DOHH2 (cell line): ENCODE measurements around the gene LRSAM1.

Experiments used
- H3F3A ChIP-seq: fragments of 200-600 bp; sonication (generic), shearing (Covaris generic); 2 replicates; pipeline ENCODE4 v1.6.0; 2016; ENCODE audit warnings: antibody characterized with exemption, mild to moderate bottlenecking; ENCODE audit not compliant: control insufficient read depth, insufficient read depth
- H3K27ac ChIP-seq: fragments of 200-600 bp; sonication (generic); 2 replicates; pipeline ENCODE4 v1.5.1; 2014; ENCODE audit warnings: low read depth, mild to moderate bottlenecking, low read length, moderate library complexity
- H3K27me3 ChIP-seq: fragments of 200-600 bp; sonication (generic); 2 replicates; pipeline ENCODE4 v1.6.1; 2014; ENCODE audit warnings: mild to moderate bottlenecking, low read length, mixed read lengths; ENCODE audit not compliant: control insufficient read depth
- H3K36me3 ChIP-seq: fragments of 200-600 bp; sonication (generic); 2 replicates; pipeline ENCODE4 v1.6.1; 2014; ENCODE audit warnings: mild to moderate bottlenecking, low read length, moderate library complexity, mixed read lengths; ENCODE audit not compliant: control insufficient read depth
- H3K4me1 ChIP-seq: fragments of 200-600 bp; sonication (generic); 2 replicates; pipeline ENCODE4 v1.6.1; 2014; ENCODE audit warnings: mild to moderate bottlenecking, low read length, mixed read lengths; ENCODE audit not compliant: control insufficient read depth
- H3K4me2 ChIP-seq: fragments of 200-600 bp; sonication (generic); 2 replicates; pipeline ENCODE4 v1.6.0; 2014; ENCODE audit warnings: mild to moderate bottlenecking, low read length, moderate library complexity
- H3K4me3 ChIP-seq: fragments of 200-600 bp; sonication (generic); 2 replicates; pipeline ENCODE4 v1.5.1; 2014; ENCODE audit warnings: mild to moderate bottlenecking, low read length, mixed read lengths
- H3K79me2 ChIP-seq: fragments of 200-600 bp; sonication (generic); 2 replicates; pipeline ENCODE4 v1.6.1; 2014; ENCODE audit warnings: mild to moderate bottlenecking, low read length, mixed read lengths; ENCODE audit not compliant: control insufficient read depth
- H3K9me2 ChIP-seq: fragments of 200-600 bp; sonication (generic); replicated peaks from 2 replicates; pipeline ENCODE4 v1.6.1; 2014; ENCODE audit warnings: mild to moderate bottlenecking, low read length, mixed read lengths; ENCODE audit not compliant: control insufficient read depth
- H3K9me3 ChIP-seq: fragments of 200-600 bp; sonication (generic); 2 replicates; pipeline ENCODE4 v1.6.1; 2014; ENCODE audit warnings: antibody characterized with exemption, low read length, mixed read lengths; ENCODE audit not compliant: control insufficient read depth, insufficient read depth
- H4K20me1 ChIP-seq: fragments of 200-600 bp; sonication (generic); 2 replicates; pipeline ENCODE4 v1.6.0; 2014; ENCODE audit warnings: low read depth, mild to moderate bottlenecking, antibody characterized with exemption, low read length, moderate library complexity; ENCODE audit not compliant: control insufficient read depth, insufficient read depth
- CTCF ChIP-seq: fragments of 200-600 bp; sonication (generic); IDR thresholded peaks from one replicate; pipeline ENCODE4 v1.5.1; 2014; ENCODE audit warnings: antibody characterized with exemption, mild to moderate bottlenecking, low read depth, low read length; ENCODE audit not compliant: poor library complexity, severe bottlenecking
- EZH2phosphoT487 ChIP-seq: fragments of 200-600 bp; sonication (generic); IDR thresholded peaks from 2 replicates; pipeline ENCODE4 v1.6.1; 2017; ENCODE audit warnings: borderline replicate concordance, mild to moderate bottlenecking, antibody characterized with exemption, low read length, moderate library complexity, mixed read lengths

The LRSAM1 gene

GRCh38 chr9:127417131-127418036 lies 33.9 kb upstream of the LRSAM1 start:
- no peaks in the 10 kb centered on the region for H3K27me3 ChIP-seq
- TF ChIP-seq CTCF (no peak), EZH2phosphoT487 (no peak)
- H3K36me3 ChIP-seq = no peaks in the 10 kb centered on the region
- H3F3A ChIP-seq = no peaks in the 10 kb centered on the region
- no peaks in the 10 kb centered on the region for H3K9me3 ChIP-seq
- H3K4me2 ChIP-seq = no peak overlapping the region
- no peak overlapping the region for H3K4me3 ChIP-seq
- H4K20me1 ChIP-seq = no peaks in the 10 kb centered on the region
- no peaks in the 10 kb centered on the region for H3K9me2 ChIP-seq
- H3K4me1 ChIP-seq = peaks cover 2% of the 10 kb centered on the region
- H3K27ac ChIP-seq = no peak overlapping the region
- peaks cover 4% of the 10 kb centered on the region for H3K79me2 ChIP-seq

GRCh38 chr9:127418037-127418471 lies 33.3 kb upstream of the LRSAM1 start:
- no peak overlapping the region for H3K4me2 ChIP-seq
- no peaks in the 10 kb centered on the region for H3K27me3 ChIP-seq
- H3K79me2 ChIP-seq = peaks cover 11% of the 10 kb centered on the region
- H3K27ac ChIP-seq = no peak overlapping the region
- no peaks in the 10 kb centered on the region for H4K20me1 ChIP-seq
- TF ChIP-seq EZH2phosphoT487 = no peak
- TF ChIP-seq CTCF = peak; percentile 45
- H3F3A ChIP-seq = no peaks in the 10 kb centered on the region
- H3K9me3 ChIP-seq = no peaks in the 10 kb centered on the region
- no peak overlapping the region for H3K4me3 ChIP-seq
- H3K4me1 ChIP-seq = peaks cover 9% of the 10 kb centered on the region
- no peaks in the 10 kb centered on the region for H3K36me3 ChIP-seq
- no peaks in the 10 kb centered on the region for H3K9me2 ChIP-seq

- Histone ChIP-seq H3K4me2 (no peak overlapping the region), H3K79me2 (peaks cover 20% of the 10 kb centered on the region), H3K9me2 (no peaks in the 10 kb centered on the region), H3K4me1 (peaks cover 12% of the 10 kb centered on the region), H3K9me3 (no peaks in the 10 kb centered on the region), H3K27me3 (no peaks in the 10 kb centered on the region), H3F3A (no peaks in the 10 kb centered on the region), H3K36me3 (no peaks in the 10 kb centered on the region), H4K20me1 (no peaks in the 10 kb centered on the region), H3K27ac (no peak overlapping the region), H3K4me3 (no peak overlapping the region)
- TF ChIP-seq CTCF (no peak), EZH2phosphoT487 (no peak)
Measured at GRCh38 chr9:127419348-127419747, 32.0 kb upstream of the LRSAM1 start.
